Astrocyte (in vitro differentiated cells and primary cell): ENCODE data around the gene PPP2R2D.

ENCODE experiments used
- CTCF ChIP-seq: IDR thresholded peaks from 2 replicates; pipeline ENCODE4 v1.5.1; 2011; ENCODE audit warnings: low read depth, mild to moderate bottlenecking, inconsistent platforms, low read length, moderate library complexity; ENCODE audit not compliant: insufficient read depth
- EZH2 ChIP-seq: IDR thresholded peaks from 2 replicates; pipeline ENCODE4 v1.6.1; 2012; ENCODE audit warnings: mild to moderate bottlenecking, low read length, inconsistent platforms; ENCODE audit not compliant: insufficient read depth

GRCh38 chr10:131970946-131971345 is 70.1 kb downstream of the PPP2R2D start:
- TF ChIP-seq CTCF (no peak), EZH2 (no peak)
